AG20443 (cell line): Measurements from ENCODE around the gene DNAJC7.
"Not testable (repeated sequence)": the region's sequence is repeated elsewhere in the genome, so short reads cannot be mapped to it uniquely, and the experiment has no call there.

Source experiments
- DNase-seq: peaks from one replicate; pipeline ENCODE4 v3.0.0; 2012; ENCODE audit warnings: low spot score, mixed read lengths

Gene DNAJC7

GRCh38 chr17:42012363-42012762, 4.9 kb downstream of the DNAJC7 start:
- DNase-seq = not testable (repeated sequence)

GRCh38 chr17:42010898-42011516, 6.2 kb downstream of the DNAJC7 start:
- DNase-seq = no peak

DNA sequence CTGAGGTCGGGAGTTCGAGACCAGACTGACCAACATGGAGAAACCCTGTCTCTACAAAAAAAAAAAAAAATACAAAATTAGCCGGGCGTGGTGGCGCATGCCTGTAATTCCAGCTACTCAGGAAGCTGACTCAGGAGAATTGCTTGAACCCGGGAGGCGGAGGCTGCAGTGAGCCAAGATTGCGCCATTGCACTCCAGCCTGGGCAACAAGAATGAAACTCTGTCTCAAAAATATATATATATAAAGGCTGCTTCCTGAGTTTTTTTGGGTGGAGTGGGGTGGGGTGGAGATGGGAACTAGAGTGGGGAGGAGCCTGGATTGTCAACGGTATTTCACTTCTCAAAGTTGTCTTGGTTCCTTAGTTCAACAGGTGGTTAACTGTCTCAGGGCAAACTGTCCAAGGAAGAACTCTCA, 7.0 kb downstream of the DNAJC7 start:
- not testable (repeated sequence) for DNase-seq

DNA sequence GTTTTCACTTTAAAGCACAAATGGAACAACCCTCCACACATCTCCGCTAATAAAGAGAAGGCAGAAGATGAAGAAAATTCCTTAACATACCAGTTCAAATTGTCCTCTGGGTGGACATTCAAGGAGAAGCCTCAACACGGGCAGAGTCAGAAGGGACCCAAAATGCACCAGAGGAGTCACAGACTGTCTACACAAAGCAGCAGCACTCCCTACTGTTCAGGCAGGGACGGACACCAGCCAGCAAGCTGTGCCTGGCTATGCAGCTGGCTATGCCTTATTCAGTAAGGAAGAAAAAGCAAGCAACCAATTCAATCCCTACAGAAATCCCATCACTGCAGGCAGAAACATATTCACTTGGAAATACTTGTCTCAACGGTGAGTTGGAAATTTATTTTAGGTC, 8.1 kb downstream of the DNAJC7 start:
- no peak for DNase-seq

DNA sequence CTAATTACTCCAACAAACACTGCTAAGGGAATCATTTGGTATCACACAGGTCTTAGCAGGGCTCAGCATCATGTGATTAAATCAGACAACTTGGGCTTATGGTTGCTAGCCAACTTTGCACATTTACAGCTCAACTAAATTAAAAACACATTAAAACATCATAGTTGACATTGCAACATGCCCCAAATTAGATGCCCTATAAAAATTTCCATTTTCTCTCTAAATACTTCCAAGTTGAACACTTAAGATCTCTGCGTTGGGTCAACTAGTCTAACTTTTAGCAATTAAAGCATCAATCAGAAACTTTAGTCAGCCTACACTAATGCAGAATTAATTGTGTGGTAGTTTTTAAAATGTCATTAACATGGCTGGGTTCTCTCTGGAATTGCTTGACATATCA, 12.1 kb downstream of the DNAJC7 start:
- DNase-seq = no peak

GRCh38 chr17:42002792-42003301, 14.4 kb downstream of the DNAJC7 start:
- DNase-seq = no peak

GRCh38 chr17:42002175-42002791, 15.0 kb downstream of the DNAJC7 start:
- DNase-seq = no peak

DNA sequence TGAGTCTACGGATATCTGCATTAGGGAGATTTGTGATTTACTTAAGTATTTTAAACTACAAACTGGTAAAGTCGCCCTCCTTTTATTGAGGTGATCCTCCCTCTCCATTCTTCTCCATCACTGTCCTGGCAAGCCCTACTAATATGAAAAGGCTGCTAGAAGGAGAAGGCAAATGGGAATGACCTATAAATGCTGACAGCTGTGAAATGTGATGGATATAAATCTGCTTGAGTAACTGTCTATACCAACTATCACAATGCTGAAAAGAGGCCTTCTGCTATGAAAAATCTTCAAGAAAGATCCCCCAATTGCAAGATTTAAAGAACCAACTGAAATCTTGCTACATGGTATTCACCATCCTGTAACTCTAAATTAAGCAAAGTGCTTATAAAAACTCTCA, 15.5 kb downstream of the DNAJC7 start:
- DNase-seq = no peak

DNA sequence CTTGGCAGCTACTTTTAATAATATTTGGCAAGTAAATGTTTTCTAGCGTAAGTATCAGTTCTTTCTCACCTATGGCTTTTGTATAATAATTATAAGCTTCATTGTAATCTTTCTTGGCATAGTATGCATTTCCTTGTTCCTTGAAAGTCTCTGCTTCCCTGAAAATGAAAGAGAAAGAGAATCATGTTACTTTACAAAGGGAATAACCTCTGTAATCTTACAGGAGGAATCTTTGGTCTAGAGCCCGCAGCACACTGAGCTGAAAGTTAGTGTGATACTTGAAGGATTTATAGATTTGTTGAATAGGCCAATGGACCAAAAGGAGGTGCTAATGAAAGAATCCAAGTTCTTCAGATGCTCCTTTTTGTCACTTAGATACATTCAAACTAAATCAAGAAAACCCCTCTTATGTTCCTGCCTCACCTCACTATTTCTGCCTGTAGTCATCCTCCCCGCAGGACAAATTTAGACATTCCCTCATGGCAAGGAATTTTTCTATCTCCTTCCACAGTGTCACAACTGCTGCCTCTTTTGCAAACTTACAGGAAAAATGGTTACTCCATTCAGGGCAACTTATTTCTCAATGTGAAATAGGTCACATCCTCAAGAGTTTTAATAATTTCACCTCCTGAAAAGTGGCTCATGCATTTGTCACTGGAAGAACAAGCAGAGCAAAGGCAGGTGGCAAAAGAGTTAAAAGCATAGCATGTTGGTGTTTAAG, 16.7 kb downstream of the DNAJC7 start:
- no peak for DNase-seq

GRCh38 chr17:41998497-41998896, 18.7 kb downstream of the DNAJC7 start:
- no peak for DNase-seq

DNA sequence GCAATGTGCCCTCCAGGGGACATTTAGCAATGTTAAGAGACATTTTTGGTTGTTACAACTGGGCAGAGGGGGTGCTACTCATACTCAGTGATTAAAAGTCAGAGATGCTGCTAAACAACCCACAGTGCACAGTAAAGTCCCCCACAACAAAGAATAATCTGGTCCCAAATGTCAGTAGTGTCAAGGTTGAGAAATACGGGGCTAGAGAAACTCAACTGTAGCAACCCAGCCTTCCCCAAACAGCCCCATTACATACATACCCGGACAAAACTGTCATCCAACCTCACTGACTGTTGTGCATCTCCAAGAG, 20.4 kb downstream of the DNAJC7 start:
- no peak for DNase-seq

DNA sequence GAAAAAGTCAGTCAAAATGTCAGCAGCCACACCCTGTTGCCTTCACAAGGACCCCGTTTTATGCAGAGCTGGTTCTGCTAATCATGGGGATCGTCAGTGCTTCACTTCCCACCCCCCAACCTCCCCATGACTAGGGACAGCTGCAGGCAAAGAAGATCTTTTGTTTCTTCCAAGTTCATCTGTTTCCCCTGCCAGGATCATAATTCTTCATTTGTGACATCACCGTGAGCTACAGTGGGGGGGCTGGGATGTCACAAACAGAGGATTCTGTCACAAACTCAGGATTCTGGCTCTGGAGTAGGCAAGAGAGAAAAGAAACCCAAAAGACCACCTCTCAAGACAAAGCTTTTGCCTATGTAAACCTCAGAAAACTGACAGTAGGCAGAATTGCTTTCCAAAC, 24.7 kb downstream of the DNAJC7 start:
- DNase-seq = no peak

GRCh38 chr17:41989702-41990419, 27.4 kb downstream of the DNAJC7 start:
- DNase-seq = no peak

- no peak for DNase-seq
These were observed 28.8 kb downstream of the DNAJC7 start for GRCh38 chr17:41988418-41988817.

DNA sequence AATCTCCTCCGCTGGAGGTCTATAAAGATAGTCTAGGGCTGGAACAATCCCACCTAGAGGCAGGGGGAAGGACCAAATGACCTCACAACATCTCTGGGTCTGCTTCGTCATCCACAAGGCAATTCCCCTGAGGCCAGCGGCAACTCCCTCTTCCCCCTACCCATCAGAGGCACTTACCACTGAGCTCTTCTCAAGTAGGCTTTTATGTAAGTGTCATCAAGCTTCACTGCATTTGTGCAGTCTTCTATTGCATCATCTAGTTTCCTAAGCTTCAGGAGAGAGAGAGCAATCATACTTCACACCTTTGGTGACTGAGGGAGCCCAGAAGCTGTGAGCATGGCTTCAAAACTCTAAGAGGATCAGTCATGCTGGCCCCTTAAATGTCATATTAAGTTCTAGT, 29.6 kb downstream of the DNAJC7 start:
- DNase-seq = no peak

DNA sequence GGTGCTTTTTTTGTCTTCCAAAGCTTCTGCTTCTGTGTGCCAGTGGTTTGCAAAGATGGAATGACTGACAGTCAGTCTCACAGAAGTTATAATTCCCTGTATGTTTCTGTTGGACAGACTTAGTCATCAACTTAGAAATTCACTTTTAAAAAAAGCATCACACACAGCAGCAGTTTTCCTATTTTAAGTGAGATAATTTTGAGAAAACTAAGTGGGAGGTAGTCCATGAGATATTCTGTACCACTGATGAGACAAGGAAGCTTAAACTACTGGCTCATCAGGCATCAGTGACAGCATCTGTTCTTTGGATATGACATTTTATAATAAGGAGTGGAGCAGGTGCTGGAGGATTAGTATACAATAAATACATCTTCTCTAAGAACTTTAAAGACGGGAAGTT, 30.6 kb downstream of the DNAJC7 start:
- DNase-seq = no peak

GRCh38 chr17:41985919-41986318, 31.3 kb downstream of the DNAJC7 start:
- no peak for DNase-seq

GRCh38 chr17:41984454-41984853, 32.8 kb downstream of the DNAJC7 start:
- DNase-seq = no peak

GRCh38 chr17:41982026-41982760, 35.0 kb downstream of the DNAJC7 start:
- DNase-seq = no peak

- no peak for DNase-seq
These were observed 39.2 kb downstream of the DNAJC7 start for GRCh38 chr17:41977991-41978390.

DNA sequence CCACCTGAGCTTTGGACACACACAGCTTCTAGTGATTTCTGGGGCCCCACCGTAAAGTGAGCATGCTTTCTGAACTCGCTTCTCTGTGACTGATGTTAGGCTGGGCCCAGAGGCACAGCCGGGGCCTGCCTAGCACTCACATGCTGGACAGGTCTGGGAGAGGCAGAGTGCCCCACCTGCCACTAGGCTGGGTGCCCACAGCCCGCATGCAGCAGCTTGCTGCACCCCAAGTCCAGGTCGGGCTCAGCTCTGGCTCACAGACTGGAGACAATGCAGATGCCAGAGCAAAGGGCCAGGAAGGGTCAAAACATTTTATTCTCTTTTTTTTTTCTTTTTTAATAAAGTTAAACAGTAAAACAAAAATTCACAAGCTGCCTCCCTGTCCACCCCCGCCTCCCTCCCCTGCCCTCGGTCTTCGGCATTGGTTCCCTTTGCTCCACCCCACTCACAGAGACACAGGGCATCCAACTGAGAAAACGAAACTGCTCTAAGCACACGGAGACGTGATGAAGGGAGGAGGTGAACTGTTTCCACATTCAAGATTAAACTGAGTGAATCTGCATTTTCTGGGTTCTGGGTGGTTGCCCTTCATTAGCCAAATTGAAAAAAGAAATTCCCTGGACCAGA, 41.0 kb downstream of the DNAJC7 start:
- peak; percentile 75 for DNase-seq
